Measurements from ENCODE around the gene GALNT10. TPM values are rescaled to one million over a fixed set of nuclear protein-coding genes. Genes with fewer than 3 reads are reported as not detected.
A peak's percentile ranks its signal among the peaks of the same experiment; 100 is the strongest.

GALNT10 gene
- total RNA-seq, 2 donors from 2014 or later: 34.7 to 40.4 TPM

DNA sequence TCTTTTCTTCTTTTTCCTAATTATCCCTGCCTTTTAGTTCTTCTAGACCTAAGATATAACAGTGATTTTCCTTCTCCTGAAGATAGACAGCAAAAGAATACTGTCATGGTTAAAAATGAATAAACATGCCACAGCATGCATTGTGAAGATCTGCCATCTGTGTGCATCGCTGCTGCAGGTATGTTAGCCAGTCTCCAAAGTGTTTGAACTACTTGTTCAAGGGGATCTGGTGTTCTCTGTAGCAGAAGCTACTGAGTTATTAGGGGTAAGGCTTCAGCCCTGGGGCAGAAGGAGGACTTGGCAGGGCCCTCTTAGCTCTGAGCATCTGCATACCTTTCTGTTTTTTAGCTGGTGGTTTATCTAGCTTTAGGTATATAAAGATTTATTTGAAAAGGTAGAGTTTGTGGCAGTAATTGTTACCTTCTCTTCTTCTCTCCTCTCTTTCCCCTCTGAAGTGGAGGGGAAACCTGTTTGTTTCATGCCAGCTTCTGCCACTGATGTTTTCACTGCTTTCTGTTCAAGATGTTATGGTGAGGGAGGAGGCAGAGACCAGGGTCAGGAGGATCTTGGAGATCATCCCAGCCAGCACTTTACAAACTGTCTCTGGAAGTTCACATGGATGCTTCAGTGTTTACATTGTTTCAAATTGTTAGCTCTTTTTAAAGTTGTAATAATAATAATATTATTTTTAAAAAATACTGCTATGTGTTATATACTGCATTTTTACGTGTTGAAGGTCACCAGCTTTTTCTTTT, 25.2 kb downstream of the GALNT10 start:
- Mint-ChIP-seq H3K27me3 (no peaks in the 10 kb centered on the region), H3K4me3 (no peak overlapping the region), H3K4me1 (peaks cover 42% of the 10 kb centered on the region), H3K36me3 (ENCODE audit: low read depth) (peaks cover 6% of the 10 kb centered on the region), H3K27ac (peak overlapping the region; percentile 34)
- no peak for DNase-seq
- H3K9me3 ChIP-seq (ENCODE audit: control insufficient read depth, low read length, poor library complexity, severe bottlenecking): no peaks in the 10 kb centered on the region
- no peak for ATAC-seq

DNA sequence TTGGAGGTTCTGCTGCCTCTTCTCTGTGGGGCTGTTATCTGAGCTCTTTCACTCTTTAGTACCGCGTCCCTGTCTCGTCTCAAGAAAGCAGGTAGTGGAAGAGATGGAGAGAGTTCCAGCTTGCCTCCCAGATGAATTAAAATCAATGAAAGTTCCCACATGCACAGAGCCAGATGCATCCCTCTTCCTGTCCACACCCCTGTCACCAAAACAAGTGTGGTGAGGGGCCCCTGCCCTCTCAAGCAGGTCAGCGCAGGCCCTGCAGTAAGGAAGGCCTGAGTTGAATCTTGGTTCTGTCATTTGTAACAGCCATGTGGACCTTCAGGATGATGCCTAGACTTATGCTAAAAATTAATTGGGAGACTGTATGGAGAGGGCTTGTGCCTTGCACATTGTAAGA, 26.9 kb downstream of the GALNT10 start:
- Mint-ChIP-seq H3K4me3 (peak overlapping the region; percentile 59), H3K36me3 (ENCODE audit: low read depth) (peaks cover 5% of the 10 kb centered on the region), H3K27me3 (no peaks in the 10 kb centered on the region), H3K27ac (peak overlapping the region; percentile 95), H3K4me1 (peaks cover 49% of the 10 kb centered on the region)
- ATAC-seq: no peak
- no peaks in the 10 kb centered on the region for H3K9me3 ChIP-seq (ENCODE audit: control insufficient read depth, low read length, poor library complexity, severe bottlenecking)
- no peak for DNase-seq

DNA sequence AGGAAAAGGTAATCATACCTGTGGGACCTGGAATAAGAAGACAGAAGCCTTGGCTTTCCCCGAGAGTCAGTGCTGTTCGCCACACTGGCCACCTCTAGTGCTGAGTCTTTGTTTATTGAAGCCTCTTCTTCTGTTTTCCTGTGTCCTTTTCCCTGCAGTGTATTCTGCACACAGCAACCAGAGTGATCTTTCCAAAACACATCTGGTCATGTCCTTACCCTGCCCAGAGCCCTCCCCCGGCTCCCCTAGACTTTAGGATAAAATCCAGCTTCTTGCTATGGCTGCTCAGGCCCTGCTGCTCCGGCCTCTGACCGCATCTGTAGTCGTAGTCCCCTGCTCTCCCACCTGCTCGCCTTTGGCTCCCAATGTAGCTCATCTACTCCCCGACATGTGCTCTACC, 28.3 kb downstream of the GALNT10 start:
- Mint-ChIP-seq H3K4me1 (peaks cover 57% of the 10 kb centered on the region), H3K36me3 (ENCODE audit: low read depth) (peaks cover 5% of the 10 kb centered on the region), H3K27ac (peak overlapping the region; percentile 95), H3K27me3 (no peaks in the 10 kb centered on the region), H3K4me3 (no peak overlapping the region)
- H3K9me3 ChIP-seq (ENCODE audit: control insufficient read depth, low read length, poor library complexity, severe bottlenecking): no peaks in the 10 kb centered on the region
- ATAC-seq (no peak), DNase-seq (no peak)

DNA sequence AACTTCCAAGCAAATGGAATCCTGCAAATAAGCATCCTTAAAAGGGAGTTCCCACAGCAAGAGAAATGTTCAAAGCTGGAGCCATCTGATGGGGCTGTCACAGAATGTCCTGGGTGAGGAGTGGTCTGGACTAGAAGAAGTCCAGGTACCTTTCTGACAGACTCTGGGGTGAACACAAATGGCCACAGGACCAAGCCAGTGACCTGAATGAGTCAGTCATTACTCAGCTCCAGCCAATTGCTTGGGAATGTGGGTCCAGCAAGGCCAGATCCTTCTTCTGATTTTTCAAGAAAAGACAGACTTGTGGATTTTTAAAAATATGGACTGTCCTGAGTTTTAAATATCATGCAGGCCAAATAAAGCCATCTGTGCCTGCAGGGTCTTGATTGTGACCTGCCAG, 30.1 kb downstream of the GALNT10 start:
- Mint-ChIP-seq H3K27me3 (no peaks in the 10 kb centered on the region), H3K4me3 (no peak overlapping the region), H3K27ac (peak overlapping the region; percentile 95), H3K36me3 (ENCODE audit: low read depth) (peaks cover 5% of the 10 kb centered on the region), H3K4me1 (peaks cover 51% of the 10 kb centered on the region)
- DNase-seq (no peak), ATAC-seq (no peak)
- no peaks in the 10 kb centered on the region for H3K9me3 ChIP-seq (ENCODE audit: control insufficient read depth, low read length, poor library complexity, severe bottlenecking)

DNA sequence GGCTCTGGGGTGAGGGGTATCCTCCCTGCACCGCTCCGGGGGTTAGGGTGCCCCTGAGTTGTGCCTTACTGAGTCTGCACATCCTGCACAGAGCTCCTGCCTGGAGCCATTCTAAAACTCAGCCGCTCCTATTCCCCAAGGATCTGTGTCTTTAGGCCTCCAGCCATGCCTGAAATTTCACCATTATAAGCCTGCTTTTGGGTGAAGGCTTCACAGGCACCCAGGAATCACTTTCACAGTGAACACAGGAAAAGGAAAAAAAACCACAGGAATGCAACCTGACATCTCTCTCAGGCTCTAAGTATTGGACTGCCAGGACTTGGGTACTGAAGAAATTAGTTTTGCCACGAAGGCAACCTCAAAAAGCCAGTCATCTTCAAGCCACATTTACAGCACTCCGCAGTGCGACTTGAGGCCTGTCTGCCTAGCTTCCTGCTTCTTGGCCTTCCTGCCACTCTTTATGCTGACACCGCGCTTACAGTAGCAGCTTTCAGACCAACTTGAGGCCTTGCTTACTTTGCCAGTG, 30.9 kb downstream of the GALNT10 start:
- H3K36me3 Mint-ChIP-seq (ENCODE audit: low read depth): peaks cover 5% of the 10 kb centered on the region
- H3K27me3 Mint-ChIP-seq: no peaks in the 10 kb centered on the region
- peaks cover 48% of the 10 kb centered on the region for H3K4me1 Mint-ChIP-seq
- no peaks in the 10 kb centered on the region for H3K9me3 ChIP-seq (ENCODE audit: control insufficient read depth, low read length, poor library complexity, severe bottlenecking)
- ATAC-seq (peak; percentile 97), DNase-seq (peak; percentile 21 to 36 (median 32))
- H3K27ac Mint-ChIP-seq: peak overlapping the region; percentile 95
- H3K4me3 Mint-ChIP-seq: peak overlapping the region; percentile 28

DNA sequence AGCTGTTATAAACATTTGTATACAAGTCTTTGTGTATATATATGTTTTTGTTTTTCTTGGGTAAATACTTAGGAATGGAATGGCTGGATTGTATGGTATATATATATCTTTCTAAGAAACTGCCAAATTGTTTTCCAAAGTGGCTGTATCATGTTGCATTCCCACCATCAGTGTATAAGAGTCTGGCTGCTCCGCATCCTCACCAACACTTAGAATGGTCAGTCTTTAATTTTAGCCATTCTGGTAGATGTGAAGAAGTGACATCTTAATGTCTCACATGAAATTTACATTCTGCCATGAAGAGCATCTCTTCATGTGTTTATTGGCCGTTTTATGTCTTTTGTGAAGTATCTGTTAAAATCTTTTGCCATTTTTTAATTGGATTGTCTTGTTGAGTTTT, 31.9 kb downstream of the GALNT10 start:
- Mint-ChIP-seq H3K4me3 (no peak overlapping the region), H3K27me3 (no peaks in the 10 kb centered on the region), H3K4me1 (peaks cover 39% of the 10 kb centered on the region), H3K27ac (peak overlapping the region; percentile 95), H3K36me3 (ENCODE audit: low read depth) (peaks cover 8% of the 10 kb centered on the region)
- ATAC-seq: no peak
- DNase-seq: no peak
- H3K9me3 ChIP-seq (ENCODE audit: control insufficient read depth, low read length, poor library complexity, severe bottlenecking): no peaks in the 10 kb centered on the region

DNA sequence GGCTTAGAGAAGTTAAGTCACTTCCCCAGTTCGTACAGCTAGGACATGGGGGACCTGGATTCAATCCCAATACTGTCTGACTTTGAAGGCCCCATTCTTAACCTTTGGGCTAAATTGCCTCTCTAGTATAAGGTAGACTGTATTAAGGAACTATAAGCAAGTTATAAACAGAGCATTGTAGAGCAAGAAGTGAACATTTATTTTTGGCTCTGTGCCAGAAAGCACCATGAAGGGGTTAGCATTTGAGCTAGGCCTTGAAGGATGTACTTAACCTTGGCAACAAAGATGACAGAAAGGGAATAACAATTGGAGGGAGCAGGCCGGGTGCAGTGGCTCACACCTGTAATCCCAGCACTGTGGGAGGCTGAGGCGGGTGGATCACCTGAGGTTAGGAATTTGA, 32.8 kb downstream of the GALNT10 start:
- DNase-seq (no peak), ATAC-seq (no peak)
- Mint-ChIP-seq H3K27ac (peak overlapping the region; percentile 95), H3K4me3 (peak overlapping the region; percentile 9), H3K27me3 (no peaks in the 10 kb centered on the region), H3K36me3 (ENCODE audit: low read depth) (peaks cover 8% of the 10 kb centered on the region), H3K4me1 (peaks cover 43% of the 10 kb centered on the region)
- no peaks in the 10 kb centered on the region for H3K9me3 ChIP-seq (ENCODE audit: control insufficient read depth, low read length, poor library complexity, severe bottlenecking)

DNA sequence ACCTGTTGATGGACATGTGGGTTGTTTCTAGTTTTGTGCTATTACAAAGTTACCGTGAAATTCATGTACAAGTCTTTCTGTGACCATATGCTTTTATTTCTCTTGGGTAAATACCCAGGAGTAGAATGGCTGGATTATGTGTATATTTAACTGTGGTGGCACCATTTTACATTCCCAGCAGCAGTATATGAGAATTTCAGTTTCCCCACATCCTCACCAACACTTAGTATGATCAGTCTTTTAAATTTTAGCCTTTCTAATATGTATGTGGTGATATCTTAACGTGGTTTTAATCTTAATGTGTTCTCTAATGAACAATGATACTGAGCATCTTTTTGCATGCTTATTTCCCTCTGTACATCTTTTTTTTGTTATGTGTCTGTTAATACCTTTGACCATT, 36.6 kb downstream of the GALNT10 start:
- no peaks in the 10 kb centered on the region for H3K27me3 Mint-ChIP-seq
- H3K27ac Mint-ChIP-seq: no peak overlapping the region
- H3K9me3 ChIP-seq (ENCODE audit: control insufficient read depth, low read length, poor library complexity, severe bottlenecking): no peaks in the 10 kb centered on the region
- ATAC-seq (no peak), DNase-seq (no peak)
- peaks cover 3% of the 10 kb centered on the region for H3K36me3 Mint-ChIP-seq (ENCODE audit: low read depth)
- no peak overlapping the region for H3K4me3 Mint-ChIP-seq
- H3K4me1 Mint-ChIP-seq: peaks cover 32% of the 10 kb centered on the region

DNA sequence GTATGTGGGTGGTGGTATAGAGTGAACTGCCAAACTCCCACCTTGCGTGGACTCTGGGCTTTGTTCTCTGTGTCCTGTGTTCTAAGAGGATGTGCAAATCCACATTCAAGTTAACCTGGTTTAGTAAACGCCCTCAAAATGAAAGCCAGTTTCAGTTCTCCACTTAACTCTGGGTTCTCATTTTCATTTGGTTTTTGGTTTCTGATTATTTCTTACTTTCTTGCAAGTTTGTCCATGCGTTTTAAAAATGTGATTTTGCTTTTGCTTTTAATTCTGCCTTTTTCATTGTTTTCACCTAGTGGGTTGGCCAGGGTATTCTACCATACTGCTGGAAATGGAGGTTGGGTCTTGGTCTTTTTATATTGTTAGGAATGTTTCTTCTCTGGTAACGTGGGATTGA, 38.2 kb downstream of the GALNT10 start:
- no peak for ATAC-seq
- Mint-ChIP-seq H3K27me3 (no peaks in the 10 kb centered on the region), H3K4me1 (peaks cover 29% of the 10 kb centered on the region), H3K36me3 (ENCODE audit: low read depth) (peaks cover 5% of the 10 kb centered on the region), H3K27ac (no peak overlapping the region), H3K4me3 (no peak overlapping the region)
- no peaks in the 10 kb centered on the region for H3K9me3 ChIP-seq (ENCODE audit: control insufficient read depth, low read length, poor library complexity, severe bottlenecking)
- DNase-seq: no peak

DNA sequence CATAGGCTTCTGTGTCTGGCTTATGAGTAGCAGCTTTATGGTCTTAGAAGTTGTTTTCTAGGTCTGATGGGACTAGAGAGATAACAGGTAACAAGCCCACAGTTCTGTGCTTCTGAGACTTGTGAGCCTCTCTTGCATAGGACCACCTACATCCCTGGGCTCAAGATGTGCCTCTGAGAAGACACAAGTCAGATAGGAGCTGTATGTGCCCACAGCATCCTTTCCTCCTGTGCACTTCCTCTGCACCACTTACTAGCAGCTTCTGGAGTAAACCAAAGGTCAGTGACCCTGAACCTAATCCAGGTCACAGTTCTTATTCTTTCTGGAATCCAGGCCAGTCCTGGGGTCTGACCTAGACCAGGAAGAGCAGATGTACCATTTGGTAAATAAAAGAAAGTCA, 40.0 kb downstream of the GALNT10 start:
- no peak for ATAC-seq
- no peaks in the 10 kb centered on the region for H3K9me3 ChIP-seq (ENCODE audit: control insufficient read depth, low read length, poor library complexity, severe bottlenecking)
- no peak for DNase-seq
- Mint-ChIP-seq H3K4me1 (peaks cover 27% of the 10 kb centered on the region), H3K36me3 (ENCODE audit: low read depth) (peaks cover 5% of the 10 kb centered on the region), H3K27me3 (no peaks in the 10 kb centered on the region), H3K27ac (peak overlapping the region; percentile 32), H3K4me3 (no peak overlapping the region)

DNA sequence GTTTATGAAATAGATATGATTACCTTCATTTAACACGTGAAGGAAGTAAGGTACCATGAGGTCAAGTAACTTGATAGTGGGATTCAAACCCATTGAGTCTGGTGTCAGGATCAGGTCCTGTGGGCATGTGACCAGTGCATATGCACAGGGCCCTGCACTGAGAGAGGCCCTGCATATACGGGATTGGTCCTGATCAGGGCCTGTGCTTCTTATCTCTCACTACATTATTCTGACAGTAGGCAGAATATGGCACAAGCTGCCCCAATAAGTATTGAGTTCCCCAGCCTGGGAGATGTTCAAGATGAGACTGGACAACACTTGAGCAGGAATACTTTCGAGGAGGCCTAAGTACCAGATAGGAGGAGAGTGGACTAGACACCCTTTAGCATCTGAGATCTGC, 44.0 kb downstream of the GALNT10 start:
- no peaks in the 10 kb centered on the region for H3K9me3 ChIP-seq (ENCODE audit: control insufficient read depth, low read length, poor library complexity, severe bottlenecking)
- DNase-seq (no peak), ATAC-seq (no peak)
- Mint-ChIP-seq H3K27me3 (no peaks in the 10 kb centered on the region), H3K27ac (peak overlapping the region; percentile 29), H3K36me3 (ENCODE audit: low read depth) (peaks cover 3% of the 10 kb centered on the region), H3K4me1 (peaks cover 28% of the 10 kb centered on the region), H3K4me3 (no peak overlapping the region)

DNA sequence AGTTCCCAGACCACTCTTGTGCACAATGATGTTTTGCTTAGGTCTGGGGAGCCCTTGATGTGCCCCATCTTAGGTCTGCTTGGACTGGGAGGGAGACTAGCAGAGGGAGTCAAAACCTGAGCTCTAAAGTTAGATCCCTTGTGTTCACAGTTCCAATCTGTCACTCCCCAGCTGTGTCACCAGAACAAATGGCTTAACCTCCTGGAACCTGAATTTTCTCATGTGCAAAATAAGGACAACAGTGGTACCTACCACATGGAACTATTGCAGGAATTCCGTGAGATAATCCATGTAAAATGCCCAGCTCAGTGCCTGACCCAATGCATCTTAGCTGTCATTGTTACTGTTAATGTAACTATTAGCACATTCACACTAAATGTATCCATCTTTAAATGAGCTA, 45.5 kb downstream of the GALNT10 start:
- no peaks in the 10 kb centered on the region for H3K9me3 ChIP-seq (ENCODE audit: control insufficient read depth, low read length, poor library complexity, severe bottlenecking)
- Mint-ChIP-seq H3K4me1 (peaks cover 29% of the 10 kb centered on the region), H3K4me3 (no peak overlapping the region), H3K27me3 (no peaks in the 10 kb centered on the region), H3K27ac (no peak overlapping the region), H3K36me3 (ENCODE audit: low read depth) (peaks cover 3% of the 10 kb centered on the region)
- no peak for DNase-seq
- ATAC-seq: no peak

DNA sequence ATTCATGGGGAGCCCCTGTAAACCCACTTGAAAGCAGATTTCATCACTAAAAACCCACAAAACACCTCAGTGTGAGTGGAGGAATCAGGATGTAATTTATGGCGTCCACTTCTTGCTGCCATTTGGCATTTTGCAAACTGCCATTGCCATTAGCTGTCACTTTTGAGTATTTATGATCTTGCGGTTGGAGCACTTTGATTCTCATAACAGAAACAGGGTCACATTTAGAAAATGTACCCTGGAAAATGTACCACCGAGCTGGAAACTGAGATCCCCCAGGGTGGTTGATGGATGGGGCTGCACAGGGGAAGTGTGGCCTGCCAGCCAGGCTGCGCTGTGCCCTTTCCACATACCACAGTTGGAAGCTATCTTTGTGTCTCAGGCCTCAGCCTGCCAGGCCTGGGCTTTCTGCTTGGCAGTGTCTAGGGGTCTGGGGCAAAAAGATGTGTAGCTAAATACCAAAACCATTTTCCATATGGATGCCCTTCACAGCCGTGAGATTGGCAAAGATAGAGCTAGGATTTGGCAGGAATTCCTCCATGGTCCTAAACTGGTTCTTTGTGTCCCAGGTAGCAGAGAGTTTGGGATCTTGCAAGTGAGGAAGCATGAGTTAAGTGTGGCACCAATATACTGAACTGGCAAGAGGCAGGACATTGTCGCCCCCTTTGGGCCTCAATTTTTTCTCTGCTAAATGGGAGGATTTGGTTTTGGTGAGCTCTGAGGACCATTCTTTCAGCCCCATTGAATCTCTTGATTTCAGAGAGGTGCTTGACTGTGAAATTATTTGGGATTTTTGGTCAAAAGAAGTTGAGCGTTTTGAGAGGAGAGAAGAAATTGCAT, 46.2 kb downstream of the GALNT10 start:
- peaks cover 28% of the 10 kb centered on the region for H3K4me1 Mint-ChIP-seq
- no peak for ATAC-seq
- H3K4me3 Mint-ChIP-seq: no peak overlapping the region
- H3K9me3 ChIP-seq (ENCODE audit: control insufficient read depth, low read length, poor library complexity, severe bottlenecking): no peaks in the 10 kb centered on the region
- peak overlapping the region; percentile 54 for H3K27ac Mint-ChIP-seq
- no peak for DNase-seq
- H3K27me3 Mint-ChIP-seq: no peaks in the 10 kb centered on the region
- H3K36me3 Mint-ChIP-seq (ENCODE audit: low read depth): peaks cover 3% of the 10 kb centered on the region

Measured in T-helper 17 cell (primary cell).